Parathyroid adenoma (tissue), 2 donors: ENCODE data around the gene KDM1B.

Source experiments
- H2AFZ ChIP-seq: fragments of 300-600 bp; sonication (generic); one replicate; pipeline ENCODE4 v1.7.0; 2017; ENCODE audit warnings: antibody characterized with exemption, mild to moderate bottlenecking
- H3K27ac ChIP-seq: fragments of 300-600 bp; sonication (generic); one replicate; pipeline ENCODE4 v1.7.0; 2017
- H3K27me3 ChIP-seq: fragments of 300-600 bp; sonication (generic); one replicate; pipeline ENCODE4 v1.7.0; 2017; ENCODE audit warnings: low read length; ENCODE audit not compliant: control insufficient read depth, insufficient read depth
- H3K36me3 ChIP-seq: fragments of 300-600 bp; sonication (generic); one replicate; pipeline ENCODE4 v1.7.0; 2017; ENCODE audit warnings: low read length; ENCODE audit not compliant: control insufficient read depth, insufficient read depth
- H3K4me1 ChIP-seq: fragments of 300-600 bp; sonication (generic); one replicate; pipeline ENCODE4 v1.7.0; 2017; ENCODE audit warnings: control low read depth
- H3K4me2 ChIP-seq: fragments of 300-600 bp; sonication (generic); one replicate; pipeline ENCODE4 v1.7.0; 2017; ENCODE audit warnings: low read length
- H3K4me3 ChIP-seq: fragments of 300-600 bp; sonication (generic); one replicate; pipeline ENCODE4 v1.7.0; 2017; ENCODE audit warnings: low read depth, low read length
- H3K79me2 ChIP-seq: fragments of 300-600 bp; sonication (generic); one replicate; pipeline ENCODE4 v1.7.0; 2017; ENCODE audit warnings: control low read depth
- H3K9ac ChIP-seq: fragments of 300-600 bp; sonication (generic); one replicate; pipeline ENCODE4 v1.7.0; 2017; ENCODE audit warnings: mild to moderate bottlenecking
- H3K9me3 ChIP-seq: fragments of 300-600 bp; sonication (generic); one replicate; pipeline ENCODE4 v1.7.0; 2017; ENCODE audit warnings: low read length; ENCODE audit not compliant: control insufficient read depth
- TF ChIP-seq, protein P1 (sequence below): fragments of 300-600 bp; sonication (generic); IDR thresholded peaks from one replicate; pipeline ENCODE4 v1.7.0; 2017; ENCODE audit warnings: antibody characterized with exemption, mild to moderate bottlenecking
- donor health status: primary hyperparathyroidism.

Gene KDM1B

DNA sequence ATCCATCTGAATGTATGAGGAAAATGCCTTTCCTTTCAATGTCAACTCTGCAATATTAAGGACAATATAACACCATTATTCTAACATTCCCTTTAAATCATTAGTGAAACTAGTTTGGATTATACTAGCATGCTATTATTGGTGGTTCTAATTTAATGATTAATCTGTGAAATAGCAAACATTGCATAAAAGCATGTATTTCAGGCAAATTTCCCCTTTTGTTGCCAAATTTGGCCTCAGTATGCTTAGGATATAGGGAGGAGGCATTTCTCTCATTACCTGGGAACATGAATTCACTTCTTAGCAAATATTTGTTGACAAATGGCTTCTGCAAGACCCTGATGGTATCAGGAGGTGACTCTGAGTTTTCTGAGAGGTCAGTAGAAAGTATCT, 1.9 kb upstream of the KDM1B start:
- Histone ChIP-seq H3K27ac (peak overlapping the region; percentile 66), H3K36me3 (no peaks in the 10 kb centered on the region), H3K4me2 (peak overlapping the region; percentile 18), H3K9ac (no peak overlapping the region), H3K4me1 (peaks cover 14% of the 10 kb centered on the region), H2AFZ (peak overlapping the region; percentile 0), H3K27me3 (no peaks in the 10 kb centered on the region), H3K9me3 (no peaks in the 10 kb centered on the region), H3K79me2 (no peaks in the 10 kb centered on the region), H3K4me3 (peak overlapping the region; percentile 6)
- TF ChIP-seq, protein P1, sequence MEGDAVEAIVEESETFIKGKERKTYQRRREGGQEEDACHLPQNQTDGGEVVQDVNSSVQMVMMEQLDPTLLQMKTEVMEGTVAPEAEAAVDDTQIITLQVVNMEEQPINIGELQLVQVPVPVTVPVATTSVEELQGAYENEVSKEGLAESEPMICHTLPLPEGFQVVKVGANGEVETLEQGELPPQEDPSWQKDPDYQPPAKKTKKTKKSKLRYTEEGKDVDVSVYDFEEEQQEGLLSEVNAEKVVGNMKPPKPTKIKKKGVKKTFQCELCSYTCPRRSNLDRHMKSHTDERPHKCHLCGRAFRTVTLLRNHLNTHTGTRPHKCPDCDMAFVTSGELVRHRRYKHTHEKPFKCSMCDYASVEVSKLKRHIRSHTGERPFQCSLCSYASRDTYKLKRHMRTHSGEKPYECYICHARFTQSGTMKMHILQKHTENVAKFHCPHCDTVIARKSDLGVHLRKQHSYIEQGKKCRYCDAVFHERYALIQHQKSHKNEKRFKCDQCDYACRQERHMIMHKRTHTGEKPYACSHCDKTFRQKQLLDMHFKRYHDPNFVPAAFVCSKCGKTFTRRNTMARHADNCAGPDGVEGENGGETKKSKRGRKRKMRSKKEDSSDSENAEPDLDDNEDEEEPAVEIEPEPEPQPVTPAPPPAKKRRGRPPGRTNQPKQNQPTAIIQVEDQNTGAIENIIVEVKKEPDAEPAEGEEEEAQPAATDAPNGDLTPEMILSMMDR = no peak

DNA sequence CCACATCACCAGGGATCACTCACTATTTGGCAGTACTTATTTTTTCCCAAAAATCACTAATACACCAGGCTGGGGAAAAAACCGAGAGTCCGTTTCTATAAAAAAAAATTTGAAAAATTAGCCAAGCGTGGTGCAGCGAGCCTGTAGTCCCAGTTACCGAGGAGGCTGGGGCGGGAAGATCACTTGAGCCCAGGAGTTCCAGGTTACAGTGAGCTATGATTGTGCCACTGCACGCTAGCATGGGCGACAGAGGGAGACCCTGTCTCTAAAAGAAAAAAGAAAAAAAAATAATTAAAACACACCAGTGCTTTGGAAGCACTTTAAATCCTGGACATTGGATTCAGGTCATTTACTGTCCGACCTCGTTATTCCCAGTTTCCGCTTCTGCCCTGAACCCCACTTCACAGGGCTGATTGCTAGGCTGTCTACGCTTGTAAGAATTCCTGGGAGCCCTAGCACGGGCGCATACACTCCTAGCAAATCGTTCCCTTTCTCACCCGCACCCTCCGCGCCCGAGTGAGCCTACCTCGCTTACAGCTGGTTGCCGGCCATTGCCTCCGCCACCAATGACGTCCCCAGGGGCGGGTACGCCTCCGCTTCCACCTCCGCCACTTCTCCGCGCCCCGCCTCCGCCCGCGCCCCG, 594 bp upstream of the KDM1B start, which contains the start of gene TPMT:
Gene TPMT (minus strand): TSS at position 571 of the 643 bp plus-strand sequence. CDS start 5,950 bp downstream, outside the sequence.
- peak within 1 kb of the TSS; percentile 66 for H3K27ac ChIP-seq
- H3K9ac ChIP-seq = no peak within 1 kb of the TSS
- peak within 1 kb of the TSS; percentile 96 for H2AFZ ChIP-seq
- H3K79me2 ChIP-seq = no peaks in the 10 kb centered on the region
- TF ChIP-seq, protein P1 = no peak
- peak within 1 kb of the TSS; percentile 64 for H3K4me2 ChIP-seq
- H3K9me3 ChIP-seq = no peaks in the 10 kb centered on the region
- peaks cover 14% of the 10 kb centered on the region for H3K4me1 ChIP-seq
- H3K36me3 ChIP-seq = no peaks in the 10 kb centered on the region
- peak within 1 kb of the TSS; percentile 80 for H3K4me3 ChIP-seq
- no peaks in the 10 kb centered on the region for H3K27me3 ChIP-seq

DNA sequence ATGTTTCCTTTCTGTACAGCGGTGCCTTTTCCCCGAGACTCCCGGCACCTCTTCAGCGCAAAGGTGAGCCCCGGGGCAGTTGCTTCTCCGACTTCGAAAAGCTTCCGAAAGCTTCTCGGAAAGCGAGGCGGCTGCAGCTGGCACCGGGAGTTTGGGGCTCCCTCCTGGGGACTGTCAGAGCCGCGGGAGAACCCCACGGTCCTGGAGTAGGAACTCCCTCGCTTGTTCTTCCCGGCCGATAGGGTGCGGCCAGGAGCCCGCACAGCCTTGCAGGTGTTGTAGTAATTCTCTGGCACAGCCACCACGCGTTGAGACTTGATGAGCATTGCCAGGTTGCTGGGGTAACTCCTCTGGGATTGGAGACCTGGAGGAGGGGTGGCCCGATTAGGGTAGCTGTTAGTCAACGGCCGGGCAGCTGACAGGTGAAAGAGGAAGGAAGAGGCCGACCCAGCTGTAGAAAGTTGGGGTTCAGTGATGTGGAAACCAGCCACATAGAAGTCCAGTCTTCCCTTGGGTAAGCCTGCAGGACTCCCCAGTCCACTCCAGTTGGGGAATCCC, 721 bp downstream of the KDM1B start:
- Histone ChIP-seq H3K9ac (no peak overlapping the region), H3K36me3 (no peaks in the 10 kb centered on the region), H2AFZ (peak overlapping the region; percentile 96), H3K27me3 (no peaks in the 10 kb centered on the region), H3K9me3 (no peaks in the 10 kb centered on the region), H3K79me2 (no peaks in the 10 kb centered on the region), H3K4me1 (peaks cover 14% of the 10 kb centered on the region), H3K4me3 (peak overlapping the region; percentile 80), H3K27ac (peak overlapping the region; percentile 63), H3K4me2 (peak overlapping the region; percentile 64)
- TF ChIP-seq, protein P1 = peak; percentile 47

DNA sequence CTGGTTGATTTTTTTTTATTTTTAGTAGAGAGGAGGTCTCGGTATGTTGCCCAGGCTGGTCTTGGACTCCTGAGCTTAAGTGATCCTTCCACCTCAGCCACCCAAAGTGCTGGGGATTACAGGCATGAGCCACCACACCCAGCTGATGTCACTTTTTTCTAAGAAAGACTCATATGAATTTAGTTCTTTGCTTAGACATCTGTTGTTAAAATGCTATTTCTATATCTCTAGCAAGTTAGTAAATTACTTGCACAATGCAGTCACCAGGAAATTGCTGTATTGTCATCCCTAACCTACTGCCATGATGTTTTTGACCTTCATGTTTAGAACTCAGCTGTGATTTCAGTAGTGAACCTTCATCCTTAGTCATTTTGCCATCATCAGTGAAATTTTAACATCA, 5.7 kb downstream of the KDM1B start:
- Histone ChIP-seq H3K4me1 (no peaks in the 10 kb centered on the region), H3K9me3 (no peaks in the 10 kb centered on the region), H2AFZ (no peak overlapping the region), H3K27ac (no peak overlapping the region), H3K79me2 (no peaks in the 10 kb centered on the region), H3K4me2 (no peak overlapping the region), H3K36me3 (no peaks in the 10 kb centered on the region), H3K4me3 (no peak overlapping the region), H3K9ac (no peak overlapping the region), H3K27me3 (no peaks in the 10 kb centered on the region)
- TF ChIP-seq, protein P1 = no peak

DNA sequence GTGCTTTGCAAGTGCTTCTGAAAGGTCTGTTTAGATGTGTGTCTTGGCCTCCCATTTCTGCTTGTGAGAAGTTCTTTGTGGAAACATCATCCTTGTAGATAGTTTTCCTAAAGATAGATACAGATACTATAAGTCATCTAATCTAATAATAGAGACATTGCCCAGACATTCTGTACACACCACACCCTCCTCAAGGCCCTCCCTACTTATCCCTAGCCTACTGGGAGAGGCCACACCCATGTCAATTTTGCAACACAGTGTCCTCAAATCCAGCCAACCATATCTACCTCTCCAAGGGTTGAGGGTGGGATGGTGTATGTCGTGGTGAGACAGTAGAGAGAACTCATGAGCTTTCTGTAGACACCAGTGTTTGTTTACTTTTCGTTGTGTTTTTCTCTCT, 6.2 kb downstream of the KDM1B start:
- Histone ChIP-seq H3K27ac (no peak overlapping the region), H3K27me3 (no peaks in the 10 kb centered on the region), H3K4me1 (no peaks in the 10 kb centered on the region), H3K9ac (no peak overlapping the region), H3K79me2 (no peaks in the 10 kb centered on the region), H3K4me3 (no peak overlapping the region), H2AFZ (no peak overlapping the region), H3K36me3 (no peaks in the 10 kb centered on the region), H3K4me2 (no peak overlapping the region), H3K9me3 (no peaks in the 10 kb centered on the region)
- TF ChIP-seq, protein P1 = no peak
